K562 (cell line): ENCODE measurements around the gene LIPH. TPM values are rescaled to one million over a fixed set of nuclear protein-coding genes. Genes with fewer than 3 reads are reported as not detected.

Source experiments
- ATAC-seq: fragments of 200-7000 bp; cut with Tn5 transposase; 3 replicates; pipeline ENCODE4 v1.9.1; 2020; ENCODE audit warnings: moderate library complexity
- BruUV-seq: library from RNA; stranded (reverse); fragments of 400-500 nt; replicated peaks from 2 replicates; lab custom pipeline; 2021; lab: Mats Ljungman, UMichigan
- CTCF ChIA-PET: fragments of 300-600 bp; formaldehyde crosslinking; extraction: SDS; loops from one replicate; lab custom pipeline; 2021; ENCODE audit warnings: low intra/inter-chr PET ratio; lab: Yijun Ruan, JAX
- POLR2A ChIA-PET: fragments of 300-600, 350-650 bp; sonication (Branson Sonifier 250); formaldehyde crosslinking; extraction: SDS; loops from one replicate; lab custom pipeline; 2021; ENCODE audit warnings: antibody characterized with exemption, inconsistent platforms; lab: Yijun Ruan, JAX
- DNase-seq, 4 experiments: peaks; one replicate each; pipeline versions ENCODE4 v3.0.0 to v3.0.0-alpha.2; 2011 to 2018; ENCODE audit warnings: low spot score in 3 of 4, mixed read lengths in 3 of 4; ENCODE audit errors: extremely low read depth in 1 of 4
- FAIRE-seq: peaks from 2 replicates; lab custom pipeline; 2011; peaks lifted over from hg19 to GRCh38; lab: Jason Lieb, UNC
- H2AFZ ChIP-seq: 2 replicates; pipeline ENCODE4 v1.6.0; 2011; ENCODE audit warnings: low read depth, low read length, control low read depth, inconsistent platforms
- H3K27ac ChIP-seq: fragments of 200-600 bp; 3 replicates; pipeline ENCODE4 v1.8.0; 2011; ENCODE audit warnings: low read depth, mild to moderate bottlenecking, control low read depth, inconsistent platforms, low read length, moderate library complexity, mixed read lengths; ENCODE audit errors: extremely low read depth
- H3K27me3 ChIP-seq, 2 experiments: fragments of 300-600 bp in 1 of 2; 2 replicates in 1 of 2; 3 replicates in 1 of 2; pipeline versions ENCODE4 v1.6.0 to v1.8.0; 2011; ENCODE audit warnings: inconsistent platforms in 2 of 2, low read length in 2 of 2, mild to moderate bottlenecking in 1 of 2, mixed read lengths in 1 of 2, moderate library complexity in 1 of 2; ENCODE audit not compliant: control insufficient read depth in 2 of 2, insufficient read depth in 2 of 2
- H3K36me3 ChIP-seq: fragments of 300-600 bp; 3 replicates; pipeline ENCODE4 v1.8.0; 2011; ENCODE audit warnings: mild to moderate bottlenecking, low read length, inconsistent platforms; ENCODE audit not compliant: control insufficient read depth, insufficient read depth
- H3K4me1 ChIP-seq, 2 experiments: fragments of 200-600 bp in 1 of 2; replicated peaks in 1 of 2; 2 replicates in 1 of 2; 3 replicates in 1 of 2; pipeline versions ENCODE4 v1.5.1 to v1.8.0; 2011; ENCODE audit warnings: inconsistent platforms in 2 of 2, low read length in 2 of 2, mild to moderate bottlenecking in 1 of 2, mixed read lengths in 1 of 2, moderate library complexity in 1 of 2; ENCODE audit not compliant: control insufficient read depth in 2 of 2, insufficient read depth in 2 of 2
- H3K4me2 ChIP-seq: 2 replicates; pipeline ENCODE4 v1.6.1; 2011; ENCODE audit warnings: low read length, control low read depth, inconsistent platforms, mixed read lengths; ENCODE audit not compliant: insufficient read depth
- H3K4me3 ChIP-seq: fragments of 200-600 bp; sonication (generic), shearing (Covaris generic); 2 replicates; pipeline ENCODE4 v1.5.1; 2016; ENCODE audit warnings: control low read depth, inconsistent platforms
- H3K79me2 ChIP-seq: fragments of 200-600 bp; 3 replicates; pipeline ENCODE4 v1.8.0; 2011; ENCODE audit warnings: low read length, inconsistent platforms; ENCODE audit not compliant: control insufficient read depth, insufficient read depth
- H3K9ac ChIP-seq, 2 experiments: 2 replicates each; pipeline versions ENCODE4 v1.6.0 to v1.6.1; 2011; ENCODE audit warnings: low read depth in 2 of 2, low read length in 2 of 2, control low read depth in 1 of 2, inconsistent platforms in 1 of 2, mild to moderate bottlenecking in 1 of 2, mixed read lengths in 1 of 2; ENCODE audit not compliant: insufficient read depth in 1 of 2
- H3K9me1 ChIP-seq: one replicate; pipeline ENCODE4 v1.6.0; 2011; ENCODE audit warnings: inconsistent platforms, mild to moderate bottlenecking, low read length, moderate library complexity; ENCODE audit not compliant: control insufficient read depth, insufficient read depth
- H3K9me3 ChIP-seq: replicated peaks from 2 replicates; pipeline ENCODE4 v1.5.1; 2011; ENCODE audit warnings: low read depth, low read length, inconsistent platforms; ENCODE audit not compliant: control insufficient read depth, insufficient read depth
- H4K20me1 ChIP-seq: replicated peaks from 2 replicates; pipeline ENCODE4 v1.6.1; 2011; ENCODE audit warnings: low read length, inconsistent platforms, mixed read lengths; ENCODE audit not compliant: control insufficient read depth, insufficient read depth
- EP400 ChIP-seq: fragments of 450-650 bp; IDR thresholded peaks from 2 replicates; pipeline ENCODE4 v1.6.1; 2017; ENCODE audit warnings: antibody characterized with exemption, mild to moderate bottlenecking, moderate library complexity
- FOXK2 ChIP-seq, 2 experiments: fragments of 450-650 bp; IDR thresholded peaks in 1 of 2; conservative IDR thresholded peaks in 1 of 2; 2 replicates each; pipeline ENCODE4 v1.6.1; 2016; ENCODE audit warnings: low read depth in 2 of 2, mild to moderate bottlenecking in 1 of 2
- MAFF ChIP-seq: IDR thresholded peaks from 2 replicates; pipeline ENCODE4 v1.6.1; 2012; ENCODE audit warnings: low read length, improper control_type of control experiment
- RFX5 ChIP-seq: IDR thresholded peaks from 2 replicates; pipeline ENCODE4 v1.6.1; 2011; ENCODE audit warnings: low read depth, mild to moderate bottlenecking, improper control_type of control experiment, low read length
- TAF7 ChIP-seq: fragments of 450-650 bp; IDR thresholded peaks from 2 replicates; pipeline ENCODE4 v1.6.1; 2016; ENCODE audit warnings: missing genetic modification characterization, missing compliant biosample characterization
- ZFX ChIP-seq: sonication (generic); formaldehyde crosslinking; IDR thresholded peaks from 2 replicates; pipeline ENCODE4 v1.8.0; 2022; ENCODE audit warnings: mild to moderate bottlenecking, missing genetic modification reagents, moderate library complexity
- ZNF124 ChIP-seq: sonication (generic); formaldehyde crosslinking; IDR thresholded peaks from 2 replicates; pipeline ENCODE4 v1.8.1; 2022; ENCODE audit warnings: missing genetic modification reagents
- ZNF431 ChIP-seq: sonication (generic); formaldehyde crosslinking; IDR thresholded peaks from 2 replicates; pipeline ENCODE4 v1.8.0; 2022; ENCODE audit warnings: mild to moderate bottlenecking, missing genetic modification reagents
- ZNF76 ChIP-seq: fragments of 250-450 bp; sonication (Bioruptor Pico); IDR thresholded peaks from 2 replicates; pipeline ENCODE4 v1.4.0; 2020; ENCODE audit warnings: mild to moderate bottlenecking, moderate library complexity, borderline replicate concordance
- ZSCAN32 ChIP-seq: fragments of 450-650 bp; formaldehyde crosslinking; IDR thresholded peaks from 2 replicates; pipeline ENCODE4 v1.4.0; 2020; ENCODE audit warnings: mild to moderate bottlenecking, moderate library complexity
- WGBS: fragments of 100-300 bp; shearing (Covaris generic); methylation state at CpG from one replicate; pipeline ENCODE4 v1.1.6; 2016; ENCODE audit warnings: low coverage, mixed read lengths; ENCODE audit not compliant: insufficient coverage; ENCODE audit errors: missing lambda C conversion rate; 5-methylcytosine and 5-hydroxymethylcytosine counted together
- in situ Hi-C: fragments of 300-500 bp; cut with MboI; formaldehyde crosslinking; loops from 4 replicates; pipeline ENCODE4 v1.15.0; 2018; ENCODE audit warnings: inconsistent platforms, mixed read lengths
- intact Hi-C: fragments of 100-400 bp; cut with micrococcal nuclease; formaldehyde crosslinking; loops from 2 replicates; pipeline ENCODE4 v1.14.2; 2022
- polyA plus RNA-seq, 8 experiments: library from polyadenylated mRNA; depleted of rRNA in 4 of 8; stranded (reverse) in 5 of 8; unstranded in 3 of 8; fragments of >200 nt; fragmentation: Nextera tagmentation in 2 of 8; fragmentation: Illumina TruSeq in 1 of 8; extraction: Ambion mirVana in 2 of 8; extraction: Trizol in 1 of 8; gene quantifications; 2 replicates each; pipeline versions ENCODE4 v1.2.1 to v1.2.3, GENCODE V29; 2011 to 2014; ENCODE audit warnings: inconsistent platforms in 1 of 8, missing spikeins in 1 of 8
- total RNA-seq, 7 experiments: library from RNA; depleted of rRNA in 6 of 7; stranded (reverse); fragments of >200 nt in 6 of 7; fragmentation: Illumina TruSeq in 2 of 7; extraction: Trizol in 2 of 7; gene quantifications; 2 replicates each; pipeline versions ENCODE4 v1.2.1 to v1.2.3, GENCODE V29; 2011 to 2021; ENCODE audit warnings: low replicate concordance in 1 of 7
- TF ChIP-seq, protein P1 (sequence below): sonication (generic); IDR thresholded peaks from 2 replicates; pipeline ENCODE4 v1.6.1; 2016
- TF ChIP-seq, protein P2 (sequence below): fragments of 450-650 bp; IDR thresholded peaks from 2 replicates; pipeline ENCODE4 v1.7.0; 2016; ENCODE audit warnings: borderline replicate concordance

The LIPH gene
- total and polyA plus RNA-seq, 9 of the 15 experiments (the other 6 are each of a cell fraction or from before 2014, with no cell fraction given): 0.73 to 1.8 (median 1.3) TPM

DNA sequence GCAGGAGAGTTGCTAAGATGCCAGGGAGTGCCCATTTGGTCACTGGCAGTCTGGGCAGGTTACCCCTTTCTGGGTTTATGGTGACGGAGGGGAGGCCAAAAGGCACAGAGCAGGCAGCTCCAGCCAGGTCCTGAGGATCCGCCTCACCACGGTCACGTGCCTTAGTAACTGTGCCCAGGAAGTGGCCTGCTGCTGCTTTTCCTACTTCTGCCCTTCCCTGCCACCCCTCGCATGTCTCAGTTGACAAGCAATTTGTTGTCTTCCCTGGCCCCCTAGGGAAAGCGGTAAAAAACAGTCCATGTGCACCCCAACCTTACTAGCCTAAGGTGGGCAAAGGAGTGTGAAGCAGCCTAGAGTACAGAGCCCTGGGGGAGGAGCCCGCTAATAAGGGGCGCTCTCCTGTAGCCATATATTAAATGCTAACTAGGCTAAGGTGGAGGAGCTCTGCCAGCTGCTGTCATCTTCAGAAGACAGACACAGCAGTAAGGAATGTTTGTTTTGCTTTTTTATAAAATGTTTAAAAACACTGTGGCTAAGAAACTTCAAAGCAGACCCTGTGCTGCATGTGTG is 9.1 kb upstream of the LIPH start (continued):
- TF ChIP-seq, protein P1, sequence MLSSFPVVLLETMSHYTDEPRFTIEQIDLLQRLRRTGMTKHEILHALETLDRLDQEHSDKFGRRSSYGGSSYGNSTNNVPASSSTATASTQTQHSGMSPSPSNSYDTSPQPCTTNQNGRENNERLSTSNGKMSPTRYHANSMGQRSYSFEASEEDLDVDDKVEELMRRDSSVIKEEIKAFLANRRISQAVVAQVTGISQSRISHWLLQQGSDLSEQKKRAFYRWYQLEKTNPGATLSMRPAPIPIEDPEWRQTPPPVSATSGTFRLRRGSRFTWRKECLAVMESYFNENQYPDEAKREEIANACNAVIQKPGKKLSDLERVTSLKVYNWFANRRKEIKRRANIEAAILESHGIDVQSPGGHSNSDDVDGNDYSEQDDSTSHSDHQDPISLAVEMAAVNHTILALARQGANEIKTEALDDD: no peak
- no peak for TF ChIP-seq MAFF

DNA sequence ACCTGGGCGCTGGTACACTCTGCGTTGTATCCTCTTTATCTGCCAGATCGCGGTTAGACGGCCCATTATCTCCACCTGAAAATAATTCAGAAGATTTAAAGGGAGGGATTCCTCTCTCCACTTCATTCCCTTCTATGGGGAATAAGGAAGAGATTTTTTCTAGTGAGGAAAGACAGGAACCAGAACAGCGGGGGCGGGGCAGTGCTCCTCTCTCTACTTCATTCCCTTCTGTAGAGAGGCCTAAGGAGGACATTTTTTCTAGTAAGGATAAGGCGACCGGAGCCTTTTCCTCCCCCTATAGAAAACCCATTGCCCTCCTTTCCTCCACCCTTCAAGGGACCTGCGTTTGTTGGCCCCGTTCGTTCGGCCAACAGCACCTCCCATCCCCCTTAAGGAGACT is 8.3 kb upstream of the LIPH start:
- no peak overlapping the region for H3K4me2 ChIP-seq
- H3K36me3 ChIP-seq: no peaks in the 10 kb centered on the region
- POLR2A ChIA-PET: interaction anchor here (0.7 kb wide), 1 partner anchor 16 kb away, joined by 3 read pairs; no protein-coding TSS in a partner anchor
- no peaks in the 10 kb centered on the region for H3K9me1 ChIP-seq
- H4K20me1 ChIP-seq: no peaks in the 10 kb centered on the region
- intact Hi-C loops: no loop called here
- no peak for TF ChIP-seq ZFX
- TF ChIP-seq ZSCAN32 (CRISPR knock-in tag): no peak
- TF ChIP-seq FOXK2 (conservative IDR thresholded peaks at IDR 0.05 in 1 of 2, IDR thresholded peaks at IDR 0.05 in 1 of 2; ENCODE audit: low read depth in 2 of 2): no peak
- TF ChIP-seq TAF7 (tag): no peak
- TF ChIP-seq, protein P2, sequence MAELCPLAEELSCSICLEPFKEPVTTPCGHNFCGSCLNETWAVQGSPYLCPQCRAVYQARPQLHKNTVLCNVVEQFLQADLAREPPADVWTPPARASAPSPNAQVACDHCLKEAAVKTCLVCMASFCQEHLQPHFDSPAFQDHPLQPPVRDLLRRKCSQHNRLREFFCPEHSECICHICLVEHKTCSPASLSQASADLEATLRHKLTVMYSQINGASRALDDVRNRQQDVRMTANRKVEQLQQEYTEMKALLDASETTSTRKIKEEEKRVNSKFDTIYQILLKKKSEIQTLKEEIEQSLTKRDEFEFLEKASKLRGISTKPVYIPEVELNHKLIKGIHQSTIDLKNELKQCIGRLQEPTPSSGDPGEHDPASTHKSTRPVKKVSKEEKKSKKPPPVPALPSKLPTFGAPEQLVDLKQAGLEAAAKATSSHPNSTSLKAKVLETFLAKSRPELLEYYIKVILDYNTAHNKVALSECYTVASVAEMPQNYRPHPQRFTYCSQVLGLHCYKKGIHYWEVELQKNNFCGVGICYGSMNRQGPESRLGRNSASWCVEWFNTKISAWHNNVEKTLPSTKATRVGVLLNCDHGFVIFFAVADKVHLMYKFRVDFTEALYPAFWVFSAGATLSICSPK: no peak
- no peak for TF ChIP-seq ZNF431 (CRISPR knock-in tag)
- no peak for TF ChIP-seq ZNF124
- TF ChIP-seq ZNF76 (CRISPR knock-in tag): no peak
- no peak for TF ChIP-seq EP400
- TF ChIP-seq RFX5: no peak
- TF ChIP-seq, all 486 proteins: peak for 0
- no peaks in the 10 kb centered on the region for H3K79me2 ChIP-seq
- no peaks in the 10 kb centered on the region for H3K27me3 ChIP-seq
- no peak overlapping the region for H3K27ac ChIP-seq
- H3K9me3 ChIP-seq: 0 out of 2 replicates have a peak, but pooled peaks cover 2% of the 10 kb centered on the region
- H3K4me3 ChIP-seq: no peak overlapping the region
- BruUV-seq: no TSS peak
- H3K9ac ChIP-seq: no peak overlapping the region
- peaks cover 9 to 10% of the 10 kb centered on the region in 2 experiments; a peak in 3 of 5 replicates for H3K4me1 ChIP-seq
- DNase-seq: no peak
- CTCF ChIA-PET: no interaction called here
- ATAC-seq: no peak
- no peak overlapping the region for H2AFZ ChIP-seq
- FAIRE-seq: no peak
- in situ Hi-C loops: no loop called here
- 90% methylated on average over 13 of the region's 13 CpGs for WGBS
